ENCODE measurements around the gene EVA1A.

GRCh38 chr2:75559680-75560021 is 1.1 kb downstream of the EVA1A start:
- TF ChIP-seq CTCF (conservative IDR thresholded peaks at IDR 0.05; ENCODE audit: low read depth in 2 of 2) (no peak), NANOG (IDR thresholded peaks at IDR 0.05; ENCODE audit: borderline replicate concordance) (no peak), EZH2 (IDR thresholded peaks at IDR 0.05; ENCODE audit: low read depth, unreplicated experiment) (no peak), REST (IDR thresholded peaks at IDR 0.05; ENCODE audit: unreplicated experiment) (no peak), POLR2AphosphoS5 (IDR thresholded peaks at IDR 0.05; ENCODE audit: low read depth) (no peak), CREB1 (CRISPR knock-in tag; IDR thresholded peaks at IDR 0.05; ENCODE audit: low read depth) (no peak), EZH2phosphoT487 (IDR thresholded peaks at IDR 0.05; ENCODE audit: unreplicated experiment) (no peak), STAT1 (IDR thresholded peaks at IDR 0.05; ENCODE audit: unreplicated experiment) (no peak), ETS1 (IDR thresholded peaks at IDR 0.05) (no peak), JUNB (IDR thresholded peaks at IDR 0.05; ENCODE audit: unreplicated experiment) (no peak), ZNF114 (CRISPR knock-in tag; IDR thresholded peaks at IDR 0.05) (no peak), ZNF331 (CRISPR knock-in tag; IDR thresholded peaks at IDR 0.05; ENCODE audit: low read depth) (no peak)
